SIG-M5 (cell line): ENCODE measurements around the gene AKIRIN1.
"Not testable (repeated sequence)": the region's sequence is repeated elsewhere in the genome, so short reads cannot be mapped to it uniquely, and the experiment has no call there.

ENCODE experiments used
- DNase-seq: peaks from one replicate; lab custom pipeline; 2025; lab: John Stamatoyannopoulos, UW

AKIRIN1 gene

DNA sequence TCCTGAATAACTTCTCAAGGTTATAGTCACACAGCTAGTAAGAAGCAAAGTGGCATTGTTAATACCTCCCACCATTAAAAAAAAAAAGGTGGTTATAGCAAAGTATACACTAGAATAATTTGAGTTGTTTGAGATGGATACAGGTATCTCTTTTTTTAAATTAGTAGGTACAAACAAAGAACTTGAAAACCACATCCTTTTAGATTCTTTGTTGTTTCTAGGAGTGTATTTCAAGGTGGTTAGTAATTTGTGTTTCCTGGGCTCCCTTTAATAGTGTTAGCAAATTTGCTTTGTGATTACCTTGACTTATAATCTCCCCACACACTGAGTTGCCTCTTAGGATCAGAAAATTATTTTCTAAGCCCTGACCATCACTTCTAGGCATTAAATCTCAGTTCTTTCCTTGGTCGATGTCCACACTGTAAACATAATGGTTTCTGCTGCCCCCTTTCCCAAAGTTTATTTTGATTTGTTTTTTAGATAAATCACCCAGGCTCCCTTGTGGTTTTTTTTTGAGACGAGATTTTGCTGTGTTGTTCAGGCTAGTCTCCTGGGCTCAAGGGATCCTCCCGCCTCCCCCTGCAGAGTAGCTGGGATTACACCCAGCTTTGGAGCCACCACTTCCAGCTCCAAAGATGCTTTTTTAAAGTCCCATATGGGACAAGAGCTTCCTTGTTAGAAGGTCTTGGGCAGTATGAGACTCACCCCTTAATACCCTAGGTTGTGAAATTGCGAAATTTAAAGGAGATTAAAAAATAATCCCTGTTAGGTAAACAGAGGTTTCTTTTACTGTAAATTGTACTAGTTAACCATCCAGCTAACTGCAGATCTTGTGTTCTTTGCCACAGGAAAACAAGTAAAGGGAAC, 6.2 kb downstream of the AKIRIN1 start:
- no peak for DNase-seq

GRCh38 chr1:38997901-38998190, 6.8 kb downstream of the AKIRIN1 start:
- DNase-seq = no peak

GRCh38 chr1:39001516-39002421, 10.7 kb downstream of the AKIRIN1 start:
- DNase-seq = no peak

DNA sequence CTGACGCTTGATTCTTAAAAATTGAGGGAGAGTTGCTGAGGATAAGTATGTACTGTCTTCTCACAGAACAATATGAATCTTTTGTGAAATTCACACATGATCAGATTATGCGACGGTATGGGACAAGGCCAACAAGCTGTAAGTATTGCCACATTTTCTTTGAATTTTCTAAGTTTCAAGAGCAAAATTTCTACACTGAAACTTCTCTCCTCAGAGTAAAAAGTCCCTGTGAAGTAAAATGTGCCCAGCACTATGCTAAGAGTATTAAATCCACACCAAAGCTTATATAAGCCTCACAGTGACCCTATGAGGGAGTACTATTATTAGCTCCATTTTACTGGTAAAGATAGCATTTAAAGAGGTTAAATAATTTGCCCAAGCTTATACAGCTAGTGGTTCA, 12.2 kb downstream of the AKIRIN1 start:
- DNase-seq = no peak

DNA sequence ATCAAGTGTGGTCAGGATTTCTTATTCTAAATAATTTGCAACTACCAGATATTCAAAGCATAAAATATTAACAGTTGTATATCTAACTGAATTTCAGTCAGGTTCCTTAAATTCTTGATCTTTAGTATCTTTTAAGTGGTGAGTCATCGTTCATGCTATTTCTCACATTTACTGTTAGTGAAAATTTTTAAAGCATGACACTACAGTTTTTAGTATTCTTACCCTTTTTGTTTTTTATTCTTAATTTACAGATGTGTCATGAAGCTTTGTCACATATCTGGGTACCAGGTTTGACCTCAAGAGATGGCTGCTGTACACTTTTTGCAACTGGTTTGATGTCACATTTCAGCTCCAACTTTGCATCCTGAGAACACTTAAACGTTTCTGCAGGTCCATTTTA, 12.7 kb downstream of the AKIRIN1 start:
- DNase-seq = no peak

GRCh38 chr1:39006287-39006686, 15.2 kb downstream of the AKIRIN1 start:
- no peak for DNase-seq

GRCh38 chr1:39006726-39007645, 15.9 kb downstream of the AKIRIN1 start:
- no peak for DNase-seq

- DNase-seq = not testable (repeated sequence)
Observed at GRCh38 chr1:39014956-39015355, 23.9 kb downstream of the AKIRIN1 start.

- no peak for DNase-seq
Observed at GRCh38 chr1:39016604-39017171, 25.6 kb downstream of the AKIRIN1 start.

- no peak for DNase-seq
Observed at GRCh38 chr1:39017266-39017665, 26.2 kb downstream of the AKIRIN1 start.

GRCh38 chr1:39020494-39020893, 29.4 kb downstream of the AKIRIN1 start:
- DNase-seq = not testable (repeated sequence)

DNA sequence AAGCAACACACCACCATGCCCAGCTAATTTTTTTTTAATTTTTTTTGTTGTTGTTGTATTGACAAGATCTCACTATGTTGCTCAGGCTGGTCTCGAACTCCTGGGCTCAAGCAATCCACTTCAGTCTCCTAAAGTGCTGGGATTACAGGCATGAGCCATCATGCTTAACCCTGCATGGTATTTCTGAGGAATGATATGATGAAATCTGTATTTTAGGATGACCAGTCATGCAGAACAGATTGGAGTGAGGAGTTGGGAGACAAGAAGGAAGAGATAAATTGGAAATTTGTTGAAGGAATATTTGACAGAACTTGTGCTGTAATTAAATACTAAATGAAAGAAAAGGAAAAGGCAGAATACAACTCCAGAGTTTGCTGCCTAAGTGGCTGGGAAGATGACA, 30.4 kb downstream of the AKIRIN1 start:
- no peak for DNase-seq

- DNase-seq = no peak
Observed at GRCh38 chr1:39023140-39023539, 32.1 kb downstream of the AKIRIN1 start.

DNA sequence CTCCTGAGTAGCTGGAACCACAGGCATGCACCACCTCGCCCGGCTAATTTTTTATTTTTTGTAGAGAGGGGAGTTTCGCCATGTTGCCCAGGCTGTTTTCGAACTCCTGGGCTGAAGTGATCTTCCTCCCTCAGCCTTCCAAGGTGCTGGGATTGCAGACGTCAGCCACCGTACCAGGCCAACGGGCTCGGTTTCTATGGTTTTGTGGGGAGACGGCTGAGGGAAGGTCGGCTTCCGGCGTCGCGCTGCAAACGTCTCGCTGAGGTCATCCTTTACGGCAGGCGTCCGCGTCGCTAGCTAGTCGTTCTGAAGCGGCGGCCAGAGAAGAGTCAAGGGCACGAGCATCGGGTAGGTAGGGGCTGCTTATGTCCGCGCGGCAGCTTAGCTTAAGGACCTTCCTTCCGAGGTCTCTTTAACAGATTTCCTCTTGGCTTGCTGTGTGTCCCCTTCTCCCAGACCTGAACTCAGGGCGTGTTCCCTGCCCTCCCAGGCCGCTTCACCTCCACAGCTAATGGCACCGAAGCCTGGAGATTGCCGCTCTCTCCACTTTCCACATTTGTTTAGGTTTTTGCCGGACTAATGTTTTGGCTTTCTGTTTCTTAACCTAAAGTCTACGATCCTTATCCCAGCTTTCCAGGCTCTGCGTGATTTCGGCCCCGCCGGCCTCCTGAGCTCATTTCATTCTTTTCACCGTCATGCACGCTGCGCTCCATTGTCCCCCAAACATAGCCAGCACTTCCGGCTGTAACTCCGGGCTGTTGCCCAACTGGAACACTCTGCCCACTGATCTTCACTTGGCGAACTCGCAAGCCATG, 35.2 kb downstream of the AKIRIN1 start, which contains the start of gene NDUFS5:
Gene NDUFS5 (plus strand): TSS at position 300 of the 815 bp plus-strand sequence. CDS start 2,375 bp downstream, outside the sequence.
- peak; percentile 47 for DNase-seq

- DNase-seq = no peak
Observed at GRCh38 chr1:39026866-39027507, 35.9 kb downstream of the AKIRIN1 start.

GRCh38 chr1:39034114-39034654, 43.1 kb downstream of the AKIRIN1 start:
- no peak for DNase-seq

DNA sequence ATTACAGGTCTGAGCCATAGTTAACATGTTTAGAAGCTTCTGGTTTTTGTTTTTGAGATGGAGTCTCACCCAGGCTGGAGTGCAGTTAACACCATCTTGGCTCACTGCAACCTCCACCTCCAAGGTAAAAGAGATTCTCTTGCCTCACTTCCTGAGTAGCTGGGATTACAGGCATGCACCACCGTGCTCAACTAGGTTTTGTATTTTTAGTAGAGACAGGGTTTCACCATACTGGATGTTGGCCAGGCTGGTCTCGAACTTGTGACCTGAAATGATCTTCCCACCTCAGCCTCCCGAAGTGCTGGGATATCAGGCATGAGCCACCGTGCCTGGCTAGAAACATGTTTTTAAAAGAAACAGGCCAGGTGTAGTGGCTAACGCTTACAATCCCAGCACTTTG, 45.6 kb downstream of the AKIRIN1 start:
- DNase-seq = no peak

DNA sequence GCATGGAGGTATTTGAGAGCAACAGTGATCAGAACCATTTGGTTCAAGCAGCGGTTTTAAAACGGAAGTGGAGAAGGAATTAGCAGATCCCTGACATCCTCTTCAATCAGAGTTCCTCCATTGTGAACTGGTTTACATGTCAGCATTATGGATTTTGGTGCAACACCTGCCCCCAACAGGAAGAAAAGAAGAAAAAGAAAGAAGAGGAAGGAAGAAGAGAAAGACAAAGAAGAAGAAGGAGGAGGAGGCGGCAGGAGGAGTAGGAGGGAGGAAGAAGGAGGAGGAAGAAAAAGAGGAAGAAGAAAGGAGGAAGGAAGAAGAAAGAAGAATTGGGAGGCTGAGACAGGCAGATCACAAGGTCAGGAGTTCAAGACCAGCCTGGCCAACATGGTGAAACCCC, 52.4 kb downstream of the AKIRIN1 start:
- no peak for DNase-seq

GRCh38 chr1:39044762-39045161, 53.7 kb downstream of the AKIRIN1 start:
- no peak for DNase-seq

GRCh38 chr1:39045231-39045630, 54.2 kb downstream of the AKIRIN1 start:
- DNase-seq = no peak
